ENCODE measurements around the gene EDA.

GRCh38 chrX:70054391-70054790, 438.5 kb downstream of the EDA start:
- TF ChIP-seq, protein P1, sequence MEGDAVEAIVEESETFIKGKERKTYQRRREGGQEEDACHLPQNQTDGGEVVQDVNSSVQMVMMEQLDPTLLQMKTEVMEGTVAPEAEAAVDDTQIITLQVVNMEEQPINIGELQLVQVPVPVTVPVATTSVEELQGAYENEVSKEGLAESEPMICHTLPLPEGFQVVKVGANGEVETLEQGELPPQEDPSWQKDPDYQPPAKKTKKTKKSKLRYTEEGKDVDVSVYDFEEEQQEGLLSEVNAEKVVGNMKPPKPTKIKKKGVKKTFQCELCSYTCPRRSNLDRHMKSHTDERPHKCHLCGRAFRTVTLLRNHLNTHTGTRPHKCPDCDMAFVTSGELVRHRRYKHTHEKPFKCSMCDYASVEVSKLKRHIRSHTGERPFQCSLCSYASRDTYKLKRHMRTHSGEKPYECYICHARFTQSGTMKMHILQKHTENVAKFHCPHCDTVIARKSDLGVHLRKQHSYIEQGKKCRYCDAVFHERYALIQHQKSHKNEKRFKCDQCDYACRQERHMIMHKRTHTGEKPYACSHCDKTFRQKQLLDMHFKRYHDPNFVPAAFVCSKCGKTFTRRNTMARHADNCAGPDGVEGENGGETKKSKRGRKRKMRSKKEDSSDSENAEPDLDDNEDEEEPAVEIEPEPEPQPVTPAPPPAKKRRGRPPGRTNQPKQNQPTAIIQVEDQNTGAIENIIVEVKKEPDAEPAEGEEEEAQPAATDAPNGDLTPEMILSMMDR (IDR thresholded peaks at IDR 0.05): no peak
- no peak for TF ChIP-seq POLR2A (IDR thresholded peaks at IDR 0.05)

All from thyroid gland (tissue), 4 donors.